HepG2 (cell line): ENCODE measurements around the gene MCAT. TPM values are rescaled to one million over a fixed set of nuclear protein-coding genes. Genes with fewer than 3 reads are reported as not detected.

Experiments
- BRF2 ChIP-seq: sonication (generic); formaldehyde crosslinking; IDR thresholded peaks from 2 replicates; pipeline ENCODE4 v1.8.1; 2022; ENCODE audit warnings: mild to moderate bottlenecking, missing genetic modification reagents
- FOXA1 ChIP-seq, 2 experiments: fragments of 450-650 bp in 1 of 2; sonication (generic) in 1 of 2; formaldehyde crosslinking in 1 of 2; IDR thresholded peaks; 2 replicates each; pipeline versions ENCODE4 v1.4.0 to v1.6.1; 2016 to 2020; ENCODE audit warnings: missing genetic modification reagents in 1 of 2
- GATAD2A ChIP-seq: IDR thresholded peaks from 2 replicates; pipeline ENCODE4 v1.6.1; 2016
- GRHL1 ChIP-seq: sonication (generic); formaldehyde crosslinking; conservative IDR thresholded peaks from 2 replicates; pipeline ENCODE4 v1.8.0; 2022; ENCODE audit warnings: missing genetic modification reagents
- HCFC1 ChIP-seq: fragments of 150-350 bp; IDR thresholded peaks from 2 replicates; pipeline ENCODE4 v1.6.1; 2014; ENCODE audit warnings: low read depth, low read length
- KAT7 ChIP-seq: IDR thresholded peaks from 2 replicates; pipeline ENCODE4 v1.6.1; 2018; ENCODE audit warnings: borderline replicate concordance, missing compliant biosample characterization
- MTA1 ChIP-seq: sonication (generic); formaldehyde crosslinking; IDR thresholded peaks from 2 replicates; pipeline ENCODE4 v1.4.0; 2020; ENCODE audit warnings: missing genetic modification reagents, mild to moderate bottlenecking, borderline replicate concordance
- NFE2L2 ChIP-seq: fragments of 150-350 bp; IDR thresholded peaks from 2 replicates; pipeline ENCODE4 v1.6.1; 2014; ENCODE audit warnings: low read length
- RARG ChIP-seq: sonication (generic); formaldehyde crosslinking; IDR thresholded peaks from 2 replicates; pipeline ENCODE4 v1.4.0; 2020; ENCODE audit warnings: low read depth, mild to moderate bottlenecking, missing genetic modification reagents
- REXO4 ChIP-seq: sonication (generic); formaldehyde crosslinking; IDR thresholded peaks from 2 replicates; pipeline ENCODE4 v1.8.0; 2022; ENCODE audit warnings: missing genetic modification reagents, mild to moderate bottlenecking, borderline replicate concordance
- SMAD9 ChIP-seq: sonication (generic); formaldehyde crosslinking; IDR thresholded peaks from 2 replicates; pipeline ENCODE4 v1.5.1; 2020; ENCODE audit warnings: mild to moderate bottlenecking, missing genetic modification reagents
- ZBTB25 ChIP-seq: IDR thresholded peaks from 2 replicates; pipeline ENCODE4 v1.6.1; 2018; ENCODE audit warnings: missing genetic modification reagents
- ZBTB37 ChIP-seq: sonication (generic); formaldehyde crosslinking; IDR thresholded peaks from 2 replicates; pipeline ENCODE4 v1.4.0; 2020; ENCODE audit warnings: mild to moderate bottlenecking, missing genetic modification reagents
- ZBTB38 ChIP-seq: sonication (generic); formaldehyde crosslinking; IDR thresholded peaks from 2 replicates; pipeline ENCODE4 v1.5.1; 2020; ENCODE audit warnings: mild to moderate bottlenecking, missing genetic modification reagents
- ZMAT5 ChIP-seq: sonication (generic); formaldehyde crosslinking; IDR thresholded peaks from 2 replicates; pipeline ENCODE4 v1.5.0; 2020; ENCODE audit warnings: mild to moderate bottlenecking, low read depth, missing genetic modification reagents, borderline replicate concordance
- ZNF12 ChIP-seq: sonication (generic); formaldehyde crosslinking; IDR thresholded peaks from 2 replicates; pipeline ENCODE4 v1.5.0; 2020; ENCODE audit warnings: missing genetic modification reagents
- ZNF121 ChIP-seq: sonication (generic); formaldehyde crosslinking; IDR thresholded peaks from 2 replicates; pipeline ENCODE4 v1.5.0; 2020; ENCODE audit warnings: mild to moderate bottlenecking, missing genetic modification reagents
- ZNF281 ChIP-seq: sonication (generic); formaldehyde crosslinking; IDR thresholded peaks from 2 replicates; pipeline ENCODE4 v1.4.0; 2020; ENCODE audit warnings: missing genetic modification reagents, borderline replicate concordance
- ZNF3 ChIP-seq: IDR thresholded peaks from 2 replicates; pipeline ENCODE4 v1.7.0; 2017; ENCODE audit warnings: inconsistent platforms
- ZNF704 ChIP-seq: sonication (generic); formaldehyde crosslinking; IDR thresholded peaks from 2 replicates; pipeline ENCODE4 v1.8.1; 2023; ENCODE audit warnings: mild to moderate bottlenecking, inconsistent platforms, moderate library complexity, missing genetic modification reagents, borderline replicate concordance
- polyA plus RNA-seq, 8 experiments: library from polyadenylated mRNA; depleted of rRNA in 3 of 8; stranded (reverse) in 7 of 8; unstranded in 1 of 8; fragments of >200 nt; fragmentation: Illumina TruSeq in 4 of 8; extraction: Trizol in 4 of 8; gene quantifications; 2 replicates each; pipeline versions ENCODE4 v1.2.1 to v1.2.3, GENCODE V29; 2011 to 2016; ENCODE audit warnings: low read depth in 4 of 8, missing spikeins in 1 of 8, mixed read lengths in 1 of 8; ENCODE audit not compliant: insufficient read depth in 1 of 8
- total RNA-seq, 5 experiments: library from RNA; depleted of rRNA; stranded (reverse); fragments of >200 nt; fragmentation: Illumina TruSeq; extraction: Trizol; gene quantifications; 2 replicates each; pipeline ENCODE4 v1.2.3, GENCODE V29; 2016; ENCODE audit warnings: low read depth in 1 of 5

The MCAT gene
- total and polyA plus RNA-seq, 2 of the 13 experiments (the other 11 are each of a cell fraction or from before 2014, with no cell fraction given), result 9.3 to 16.7 TPM

- TF ChIP-seq GRHL1 (CRISPR knock-in tag), result no peak
- TF ChIP-seq REXO4, result no peak
- TF ChIP-seq HCFC1, result no peak
- no peak for TF ChIP-seq ZNF3
- no peak for TF ChIP-seq FOXA1 (IDR thresholded peaks at IDR 0.05)
- TF ChIP-seq FOXA1 (CRISPR knock-in tag; IDR thresholded peaks at IDR 0.05), result no peak
- TF ChIP-seq SMAD9 (CRISPR knock-in tag), result no peak
- no peak for TF ChIP-seq ZNF12 (CRISPR knock-in tag)
- no peak for TF ChIP-seq KAT7
- TF ChIP-seq NFE2L2, result no peak
- peak; percentile 62 for TF ChIP-seq GATAD2A
- 0 out of 2 replicates have a peak, but pooled peaks have one; percentile 32 for TF ChIP-seq ZBTB25
- TF ChIP-seq RARG, result no peak
- TF ChIP-seq ZNF704, result no peak
- TF ChIP-seq ZMAT5 (CRISPR knock-in tag), result no peak
- TF ChIP-seq ZNF281 (CRISPR knock-in tag), result no peak
- peak; percentile 96 for TF ChIP-seq ZNF121 (CRISPR knock-in tag)
- no peak for TF ChIP-seq BRF2
- no peak for TF ChIP-seq MTA1 (CRISPR knock-in tag)
- TF ChIP-seq ZBTB37, result no peak
- TF ChIP-seq ZBTB38, result 0 out of 2 replicates have a peak, but pooled peaks have one; percentile 17
Measured at GRCh38 chr22:43090130-43090789, 52.9 kb downstream of the MCAT start (continued).
